ENCODE measurements around the gene STRN3. TPM values are rescaled to one million over a fixed set of nuclear protein-coding genes. Genes with fewer than 3 reads are reported as not detected.
"Not testable (repeated sequence)": the region's sequence is repeated elsewhere in the genome, so short reads cannot be mapped to it uniquely, and the experiment has no call there.

The STRN3 gene
- total and polyA plus RNA-seq, 2 of the 4 experiments (the other 2 are of a cell fraction), result 10.8 to 78.7 TPM

DNA sequence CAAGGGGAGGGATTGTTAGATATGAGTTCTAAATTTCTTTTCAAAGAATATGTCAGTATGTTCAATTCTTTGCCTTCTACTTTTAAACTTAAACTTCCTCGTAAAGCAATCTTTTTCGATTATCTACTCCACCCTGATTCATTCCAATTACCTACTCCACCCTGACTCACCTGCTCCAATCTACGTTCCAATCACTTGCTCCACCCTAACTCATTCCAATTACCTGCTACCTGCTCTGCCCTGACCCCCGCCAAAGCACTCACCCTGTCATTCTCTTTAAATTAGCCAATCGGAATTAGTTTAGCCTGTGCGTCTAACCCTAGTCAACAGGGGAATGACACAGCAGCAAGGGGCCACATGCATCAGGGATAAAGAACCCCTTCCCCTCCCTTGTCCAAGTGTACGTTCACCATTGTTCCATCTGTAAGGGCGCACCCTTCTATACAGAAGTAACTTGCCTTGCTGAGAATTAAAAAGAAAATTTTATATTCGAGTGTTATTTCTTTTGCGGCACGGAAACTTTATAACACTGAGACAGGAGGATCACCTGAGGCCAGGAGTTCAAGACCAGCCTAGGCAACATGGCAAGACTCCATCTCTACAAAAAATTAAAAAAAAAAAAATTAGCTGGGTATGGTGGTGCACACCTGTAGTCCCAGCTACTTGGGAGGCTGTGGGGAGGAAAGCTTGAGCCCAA lies 54.0 kb downstream of the STRN3 start:
- H4K91ac ChIP-seq (ENCODE audit: insufficient read depth, low read depth, low read length); in situ Hi-C loops (cut with MboI; ENCODE audit: low sequenced_read_pairs); POLR2A ChIA-PET (ENCODE audit: unreplicated experiment): not testable (repeated sequence)

More for the DNA sequence above, 54.0 kb downstream of the STRN3 start:
- 88% methylated on average over 5 of the region's 11 CpGs; no CpG with 5 or more reads in 1 of the 2 experiments for WGBS, 2 experiments (ENCODE audit: extremely low coverage in 2 of 2, insufficient read length in 1 of 2)
- H2BK15ac ChIP-seq (ENCODE audit: low read depth, low read length); H2BK120ac ChIP-seq (ENCODE audit: low read depth, low read length); H3K4ac ChIP-seq (ENCODE audit: low read depth, low read length); H3K36me3 ChIP-seq (ENCODE audit: control insufficient read depth, insufficient read depth, low read length); H3K4me1 ChIP-seq (ENCODE audit: control insufficient read depth, insufficient read depth, low read length); H3K56ac ChIP-seq (ENCODE audit: extremely low read depth, insufficient read depth, low read length); H3K27ac ChIP-seq (ENCODE audit: insufficient read depth, low read length); DNase-seq; H3K9ac ChIP-seq (ENCODE audit: low read depth, low read length); H3K4me3 ChIP-seq (ENCODE audit: insufficient read depth, low read depth, low read length); H4K8ac ChIP-seq (ENCODE audit: low read depth in 2 of 2, low read length in 2 of 2); H3K27me3 ChIP-seq (ENCODE audit: control insufficient read depth, insufficient read depth, low read length); H3K9me3 ChIP-seq (ENCODE audit: control insufficient read depth, insufficient read depth, low read length); H3K14ac ChIP-seq (replicated peaks; ENCODE audit: low read depth, low read length); ATAC-seq (ENCODE audit: low read depth); CTCF ChIA-PET; H3K4me2 ChIP-seq (ENCODE audit: low read depth, low read length); H2AK5ac ChIP-seq (ENCODE audit: low read depth, low read length); H3K23ac ChIP-seq (ENCODE audit: low read depth, low read length); H4K5ac ChIP-seq (ENCODE audit: low read depth, low read length); H2BK5ac ChIP-seq (ENCODE audit: low read depth, low read length, poor library complexity, severe bottlenecking); H3K18ac ChIP-seq (ENCODE audit: low read depth, low read length); dilution Hi-C loops (cut with HindIII; ENCODE audit: low sequenced_read_pairs, unreplicated experiment); H3K9me1 ChIP-seq (ENCODE audit: insufficient read depth, low read length); BruUV-seq (replicated peaks); H2AFZ ChIP-seq (replicated peaks; ENCODE audit: low read length, poor library complexity); H2BK20ac ChIP-seq (ENCODE audit: low read depth, low read length); H2AK9ac ChIP-seq (replicated peaks; ENCODE audit: low read depth, low read length, poor library complexity): not testable (repeated sequence)
- intact Hi-C loops (cut with micrococcal nuclease), result loop anchor here (5.0 kb wide), 1 partner anchor 40 kb away; no protein-coding TSS in a partner anchor
- peaks cover 74% of the 10 kb centered on the region for H4K20me1 ChIP-seq (ENCODE audit: insufficient read depth, low read length)
- peaks cover 3 to 53% of the 10 kb centered on the region in 2 experiments; a peak in 3 of 4 replicates for H3K79me1 ChIP-seq (ENCODE audit: low read depth in 1 of 2, low read length in 2 of 2)

All from IMR-90 (cell line).